Peyer's patch (tissue), 4 donors: ENCODE measurements around the gene CNTN4. TPM values are rescaled to one million over a fixed set of nuclear protein-coding genes. Genes with fewer than 3 reads are reported as not detected.

ENCODE experiments used
- DNase-seq, 3 donors: peaks; one replicate each; pipeline ENCODE4 v3.0.0-alpha.2; 2017 to 2019
- H3K27ac ChIP-seq, 4 donors: fragments of 200-600 bp; sonication (generic); one replicate each; pipeline ENCODE4 v1.5.1; 2016 to 2019
- H3K27me3 ChIP-seq, 2 donors: fragments of 200-600 bp; sonication (generic); one replicate each; pipeline ENCODE4 v1.5.1; 2019
- H3K36me3 ChIP-seq, 3 donors: fragments of 200-600 bp; sonication (generic); one replicate each; pipeline ENCODE4 v1.5.1; 2016 to 2019
- H3K4me1 ChIP-seq, 4 donors: fragments of 200-600 bp; sonication (generic); one replicate each; pipeline ENCODE4 v1.5.1; 2016 to 2019
- H3K4me3 ChIP-seq, 4 donors: fragments of 200-600 bp; sonication (generic); 1 replicate in 3 of 4; 2 replicates in 1 of 4; pipeline ENCODE4 v1.5.1; 2016 to 2019; ENCODE audit warnings: mild to moderate bottlenecking in 1 of 4
- H3K9me3 ChIP-seq, 4 donors: fragments of 200-600 bp; sonication (generic); one replicate each; pipeline ENCODE4 v1.5.1; 2016 to 2019; ENCODE audit warnings: mild to moderate bottlenecking in 1 of 4
- POLR2A ChIP-seq, 2 donors: fragments of 450-650 bp; IDR thresholded peaks; one replicate each; pipeline ENCODE4 v1.5.1; 2017; ENCODE audit warnings: antibody characterized with exemption in 2 of 2, mild to moderate bottlenecking in 2 of 2, moderate library complexity in 2 of 2
- total RNA-seq, 4 donors: library from RNA; depleted of rRNA; stranded (reverse); fragments of >200 nt; gene quantifications; one replicate each; pipeline ENCODE4 v1.1.0, GENCODE V29; 2016
- TF ChIP-seq, protein P1 (sequence below), 6 experiments: fragments of 450-650 bp in 4 of 6; fragments of 200-600 bp in 2 of 6; sonication (generic) in 1 of 6; IDR thresholded peaks; one replicate each; pipeline ENCODE4 v1.5.1; 2017 to 2019; ENCODE audit warnings: antibody characterized with exemption in 6 of 6, mild to moderate bottlenecking in 3 of 6, moderate library complexity in 1 of 6

CNTN4 gene
- total RNA-seq, 4 donors from 2014 or later = 5.4 to 31.1 (median 19.9) TPM

DNA sequence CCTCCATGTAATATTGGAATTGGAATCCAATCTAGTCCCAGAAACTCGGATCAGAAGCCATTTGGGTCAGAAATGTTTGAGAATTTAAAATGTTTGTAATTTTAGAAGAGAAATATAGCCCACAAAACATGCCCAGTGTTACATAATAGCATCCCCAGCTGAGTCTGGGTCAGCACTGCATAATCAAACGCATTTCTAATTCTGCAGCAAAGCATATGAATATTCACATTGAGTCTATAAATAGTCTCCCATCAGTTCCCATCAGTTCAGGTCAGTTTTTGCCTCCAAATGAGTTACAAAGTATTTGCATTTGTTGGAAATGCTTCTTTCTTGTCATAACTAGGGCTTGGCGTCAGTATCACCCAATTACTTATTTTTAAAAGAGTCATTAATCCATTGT is 628.4 kb downstream of the CNTN4 start:
- H3K9me3 ChIP-seq = no peaks in the 10 kb centered on the region
- no peaks in the 10 kb centered on the region for H3K27me3 ChIP-seq
- no peaks in the 10 kb centered on the region for H3K4me1 ChIP-seq
- no peak for DNase-seq
- H3K27ac ChIP-seq = no peak overlapping the region
- no peaks in the 10 kb centered on the region for H3K36me3 ChIP-seq
- TF ChIP-seq, protein P1, sequence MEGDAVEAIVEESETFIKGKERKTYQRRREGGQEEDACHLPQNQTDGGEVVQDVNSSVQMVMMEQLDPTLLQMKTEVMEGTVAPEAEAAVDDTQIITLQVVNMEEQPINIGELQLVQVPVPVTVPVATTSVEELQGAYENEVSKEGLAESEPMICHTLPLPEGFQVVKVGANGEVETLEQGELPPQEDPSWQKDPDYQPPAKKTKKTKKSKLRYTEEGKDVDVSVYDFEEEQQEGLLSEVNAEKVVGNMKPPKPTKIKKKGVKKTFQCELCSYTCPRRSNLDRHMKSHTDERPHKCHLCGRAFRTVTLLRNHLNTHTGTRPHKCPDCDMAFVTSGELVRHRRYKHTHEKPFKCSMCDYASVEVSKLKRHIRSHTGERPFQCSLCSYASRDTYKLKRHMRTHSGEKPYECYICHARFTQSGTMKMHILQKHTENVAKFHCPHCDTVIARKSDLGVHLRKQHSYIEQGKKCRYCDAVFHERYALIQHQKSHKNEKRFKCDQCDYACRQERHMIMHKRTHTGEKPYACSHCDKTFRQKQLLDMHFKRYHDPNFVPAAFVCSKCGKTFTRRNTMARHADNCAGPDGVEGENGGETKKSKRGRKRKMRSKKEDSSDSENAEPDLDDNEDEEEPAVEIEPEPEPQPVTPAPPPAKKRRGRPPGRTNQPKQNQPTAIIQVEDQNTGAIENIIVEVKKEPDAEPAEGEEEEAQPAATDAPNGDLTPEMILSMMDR (IDR thresholded peaks at IDR 0.05) = no peak
- no peak for TF ChIP-seq POLR2A (IDR thresholded peaks at IDR 0.05)
- no peak overlapping the region for H3K4me3 ChIP-seq

DNA sequence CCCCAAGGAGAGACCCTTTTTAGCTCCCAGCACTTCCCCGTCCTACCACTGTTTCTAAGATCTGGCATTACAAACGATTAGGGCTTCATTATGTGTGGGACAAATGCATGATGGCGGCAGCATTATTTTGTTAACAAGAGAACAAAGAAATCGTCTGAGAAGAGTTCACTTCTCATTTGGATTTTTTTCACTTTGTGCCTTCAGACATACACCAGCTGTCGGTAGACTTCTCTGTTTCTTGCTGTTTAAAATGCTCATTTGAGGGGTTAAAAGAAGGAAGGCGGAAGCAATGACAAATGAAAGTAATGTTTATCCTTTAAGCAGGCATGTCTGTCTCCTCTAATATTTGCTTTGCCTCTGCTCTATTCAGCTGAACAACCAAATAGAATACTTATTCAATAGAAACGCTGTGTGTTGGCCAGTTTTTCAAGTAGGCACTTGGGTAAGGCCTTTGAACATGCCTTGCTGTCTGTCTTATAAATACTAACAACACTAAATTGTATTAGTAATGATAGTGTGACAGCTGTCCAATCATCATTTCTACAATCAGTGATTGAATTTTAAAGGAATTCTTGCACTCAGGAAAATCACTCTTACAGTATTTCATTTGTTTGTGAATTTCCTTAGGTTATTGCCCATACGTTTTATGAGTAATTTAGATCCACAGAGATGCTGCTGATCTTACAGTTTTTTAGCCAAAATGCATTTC is 629.1 kb downstream of the CNTN4 start:
- no peaks in the 10 kb centered on the region for H3K4me1 ChIP-seq
- DNase-seq = no peak
- H3K9me3 ChIP-seq = no peaks in the 10 kb centered on the region
- H3K4me3 ChIP-seq = no peak overlapping the region
- no peak overlapping the region for H3K27ac ChIP-seq
- TF ChIP-seq, protein P1 (IDR thresholded peaks at IDR 0.05) = no peak
- no peak for TF ChIP-seq POLR2A (IDR thresholded peaks at IDR 0.05)
- H3K36me3 ChIP-seq = no peaks in the 10 kb centered on the region
- H3K27me3 ChIP-seq = no peaks in the 10 kb centered on the region

DNA sequence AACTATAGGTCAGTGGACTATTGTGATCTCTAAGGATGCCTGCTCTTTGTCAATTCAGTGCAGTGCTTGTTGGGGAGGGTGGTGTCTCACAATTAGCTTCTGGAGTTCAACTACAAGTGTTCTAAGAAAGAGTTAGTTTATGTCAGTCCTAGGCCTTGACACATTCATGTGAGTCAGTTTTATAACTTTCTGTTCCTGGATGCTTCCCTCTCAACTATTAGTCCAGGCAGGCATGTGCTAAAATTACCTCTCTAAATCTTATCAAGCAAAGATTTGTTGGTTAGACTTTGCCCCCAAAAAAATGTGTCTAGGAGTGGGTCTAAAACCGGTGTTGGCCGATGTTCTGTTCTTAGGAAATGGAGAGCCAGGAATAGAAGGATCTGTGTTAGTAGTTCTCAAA is 633.2 kb downstream of the CNTN4 start:
- no peak for DNase-seq
- H3K9me3 ChIP-seq = no peaks in the 10 kb centered on the region
- no peaks in the 10 kb centered on the region for H3K36me3 ChIP-seq
- no peaks in the 10 kb centered on the region for H3K4me1 ChIP-seq
- no peak for TF ChIP-seq POLR2A (IDR thresholded peaks at IDR 0.05)
- TF ChIP-seq, protein P1 (IDR thresholded peaks at IDR 0.05) = no peak
- no peaks in the 10 kb centered on the region for H3K27me3 ChIP-seq
- H3K4me3 ChIP-seq = no peak overlapping the region
- H3K27ac ChIP-seq = no peak overlapping the region

DNA sequence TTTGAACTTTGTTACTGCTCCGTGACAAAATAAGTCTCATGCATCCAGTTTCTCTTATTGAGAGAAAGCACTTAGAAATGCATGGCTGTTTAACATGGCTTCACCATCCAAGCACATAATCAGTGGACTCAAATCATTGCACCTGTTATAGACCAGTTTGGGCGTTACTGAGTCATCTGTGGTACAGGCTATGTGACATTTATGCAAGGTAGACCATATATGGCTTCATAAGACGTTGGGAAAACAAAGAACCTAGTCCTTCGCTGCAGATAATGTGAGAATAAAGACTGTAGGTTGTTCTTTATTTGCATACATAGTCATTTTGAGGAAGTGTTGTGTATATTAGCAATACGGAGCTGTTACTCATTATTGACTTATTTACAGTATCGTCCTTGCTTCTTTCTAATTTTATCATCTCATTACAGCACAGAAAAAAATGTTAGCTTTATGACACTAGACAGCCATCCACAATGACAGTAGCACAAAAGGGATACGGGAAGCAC is 636.8 kb downstream of the CNTN4 start:
- no peaks in the 10 kb centered on the region for H3K27me3 ChIP-seq
- DNase-seq = no peak
- no peaks in the 10 kb centered on the region for H3K36me3 ChIP-seq
- no peaks in the 10 kb centered on the region for H3K4me1 ChIP-seq
- no peaks in the 10 kb centered on the region for H3K9me3 ChIP-seq
- TF ChIP-seq, protein P1 (IDR thresholded peaks at IDR 0.05) = no peak
- no peak for TF ChIP-seq POLR2A (IDR thresholded peaks at IDR 0.05)
- H3K27ac ChIP-seq = no peak overlapping the region
- no peak overlapping the region for H3K4me3 ChIP-seq

DNA sequence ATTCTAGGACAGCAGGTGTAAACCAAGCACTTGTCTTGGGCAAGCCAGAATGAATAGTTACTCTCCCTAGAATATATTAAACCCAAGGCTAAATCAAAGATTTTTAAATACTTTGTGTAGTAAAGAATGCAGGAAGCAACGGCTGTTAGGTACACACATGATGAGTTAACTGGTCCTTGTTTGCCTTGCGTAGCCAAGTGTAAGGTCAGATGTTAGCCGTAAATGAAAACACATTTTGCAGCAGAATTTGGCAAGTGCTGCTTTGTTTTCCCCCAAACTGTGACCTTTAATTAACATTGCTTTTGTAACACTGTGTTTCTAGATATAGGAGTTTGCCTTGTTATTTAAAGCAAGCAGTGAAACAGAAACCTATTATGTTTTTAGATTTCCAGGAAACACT is 642.9 kb downstream of the CNTN4 start:
- Histone ChIP-seq H3K4me1 (no peaks in the 10 kb centered on the region), H3K9me3 (no peaks in the 10 kb centered on the region), H3K36me3 (no peaks in the 10 kb centered on the region), H3K4me3 (no peak overlapping the region), H3K27ac (no peak overlapping the region), H3K27me3 (no peaks in the 10 kb centered on the region)
- DNase-seq = no peak
- TF ChIP-seq POLR2A (IDR thresholded peaks at IDR 0.05) = no peak
- TF ChIP-seq, protein P1 (IDR thresholded peaks at IDR 0.05) = no peak
